Stomach (tissue), 9 donors: Measurements from ENCODE around the gene COL18A1. TPM values are rescaled to one million over a fixed set of nuclear protein-coding genes. Genes with fewer than 3 reads are reported as not detected.

Experiments used
- DNase-seq, 2 donors: peaks; one replicate each; pipeline versions ENCODE4 v3.0.0 to v3.0.0-alpha.2; 2013 to 2019
- H3K27ac ChIP-seq, 5 donors: fragments of 200-600 bp in 4 of 5; sonication (generic) in 4 of 5; one replicate each; pipeline ENCODE4 v1.5.1; 2013 to 2019; ENCODE audit warnings: mild to moderate bottlenecking in 1 of 5, moderate library complexity in 1 of 5
- H3K27me3 ChIP-seq, 3 donors: fragments of 200-600 bp; sonication (generic); one replicate each; pipeline ENCODE4 v1.5.1; 2017 to 2019; ENCODE audit warnings: mixed run types in 1 of 3
- H3K36me3 ChIP-seq, 4 donors: fragments of 200-600 bp; sonication (generic); 1 replicate in 3 of 4; 2 replicates in 1 of 4; pipeline ENCODE4 v1.5.1; 2016 to 2019
- H3K4me1 ChIP-seq, 4 donors: fragments of 200-600 bp; sonication (generic); one replicate each; pipeline ENCODE4 v1.5.1; 2016 to 2019
- H3K4me3 ChIP-seq, 4 donors: fragments of 200-600 bp; sonication (generic) in 3 of 4; one replicate each; pipeline ENCODE4 v1.5.1; 2016 to 2019; ENCODE audit warnings: mild to moderate bottlenecking in 1 of 4
- H3K9me3 ChIP-seq, 4 donors: fragments of 200-600 bp; sonication (generic); one replicate each; pipeline ENCODE4 v1.5.1; 2016 to 2019
- EP300 ChIP-seq: sonication (generic); formaldehyde crosslinking; IDR thresholded peaks from one replicate; pipeline ENCODE4 v1.6.1; 2017; ENCODE audit warnings: antibody characterized with exemption
- POLR2A ChIP-seq, 4 donors: fragments of 450-650 bp; IDR thresholded peaks; one replicate each; pipeline ENCODE4 v1.6.1; 2016; ENCODE audit warnings: antibody characterized with exemption in 4 of 4, control low read depth in 2 of 4, mild to moderate bottlenecking in 1 of 4, moderate library complexity in 1 of 4
- POLR2AphosphoS5 ChIP-seq, 3 donors: sonication (generic); formaldehyde crosslinking; IDR thresholded peaks; one replicate each; pipeline ENCODE4 v1.6.1; 2016; ENCODE audit warnings: antibody characterized with exemption in 3 of 3
- WGBS, 5 donors: extraction: QIAGEN DNeasy Blood & Tissue Kit in 3 of 5; methylation state at CpG; one replicate each; pipeline versions ENCODE4 v1.1.5 to v1.1.7; 2013 to 2018; 5-methylcytosine and 5-hydroxymethylcytosine counted together
- intact Hi-C: fragments of 100-400 bp; cut with DNase I; formaldehyde crosslinking; loops from one replicate; pipeline ENCODE4 v1.15.1; 2023; ENCODE audit warnings: low total_unique reads
- polyA plus RNA-seq, 3 donors: library from polyadenylated mRNA; stranded (reverse); fragments of 200-250 nt; gene quantifications; one replicate each; pipeline ENCODE4 v1.2.3, GENCODE V29; 2013
- total RNA-seq, 5 donors: library from RNA; depleted of rRNA; stranded (reverse); fragments of >200 nt; gene quantifications; one replicate each; pipeline versions ENCODE4 v1.1.0 to v1.2.3, GENCODE V29; 2014 to 2016
- TF ChIP-seq, protein P1 (sequence below), 7 experiments: fragments of 450-650 bp in 4 of 7; fragments of 200-600 bp in 3 of 7; sonication (generic) in 3 of 7; IDR thresholded peaks; one replicate each; pipeline ENCODE4 v1.5.1; 2016 to 2019; ENCODE audit warnings: antibody characterized with exemption in 7 of 7, control low read depth in 2 of 7, mild to moderate bottlenecking in 1 of 7
- donor health status: healthy with polysubstance abuse.
- donor health status: Bipolar disorder and iron deficiency.
- donor health status: healthy.

COL18A1 gene
- total and polyA plus RNA-seq, 8 donors: 19.8 to 212 (median 34.6) TPM

DNA sequence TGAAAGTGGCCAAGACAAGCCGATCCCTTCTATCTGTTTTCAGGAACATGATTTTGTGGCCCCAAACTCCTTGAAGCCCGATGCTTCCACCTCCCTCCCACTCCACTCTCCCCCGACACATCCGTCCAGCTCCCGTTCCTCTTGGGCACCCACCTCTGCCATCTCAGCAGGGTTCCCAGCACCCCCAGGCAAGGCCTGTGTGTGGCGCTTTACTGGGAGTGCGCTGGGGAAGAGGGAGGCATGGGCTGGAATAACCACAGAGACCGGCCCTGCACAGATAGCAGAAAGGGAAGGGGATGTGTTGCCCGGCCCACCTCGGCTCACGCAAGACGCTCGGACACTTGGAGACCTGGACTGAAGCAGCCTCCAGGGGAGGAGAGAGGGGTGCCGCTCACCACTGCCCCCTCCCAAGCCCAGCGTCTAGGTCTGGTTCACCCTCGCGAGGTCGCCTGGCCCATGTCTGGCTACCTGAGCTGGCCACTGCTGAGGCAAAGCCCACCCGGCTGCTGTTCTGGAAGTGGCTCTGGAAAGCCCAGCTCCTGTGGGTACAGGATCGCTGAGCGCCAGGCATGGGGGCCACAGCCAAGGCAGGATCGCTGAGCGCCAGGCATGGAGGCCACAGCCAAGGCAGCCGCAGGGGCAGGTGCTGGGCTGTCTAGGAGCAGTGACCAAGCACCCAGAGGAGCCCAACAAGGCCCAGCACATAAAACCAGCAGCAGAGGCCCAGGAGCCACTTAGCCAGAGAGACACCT, 23.8 kb upstream of the COL18A1 start:
- intact Hi-C loops: no loop called here
- Histone ChIP-seq H3K9me3 (peaks cover 0 to 6% (median 0%) of the 10 kb centered on the region in 4 donors), H3K27ac (no peak overlapping the region), H3K4me1 (peaks cover 0 to 1% (median under 1%) of the 10 kb centered on the region in 4 donors), H3K27me3 (peaks cover 0 to 61% (median 4%) of the 10 kb centered on the region in 3 donors), H3K4me3 (no peak overlapping the region), H3K36me3 (no peaks in the 10 kb centered on the region)
- TF ChIP-seq POLR2AphosphoS5 (IDR thresholded peaks at IDR 0.05) (no peak), POLR2A (IDR thresholded peaks at IDR 0.05) (no peak), EP300 (no peak)
- TF ChIP-seq, protein P1, sequence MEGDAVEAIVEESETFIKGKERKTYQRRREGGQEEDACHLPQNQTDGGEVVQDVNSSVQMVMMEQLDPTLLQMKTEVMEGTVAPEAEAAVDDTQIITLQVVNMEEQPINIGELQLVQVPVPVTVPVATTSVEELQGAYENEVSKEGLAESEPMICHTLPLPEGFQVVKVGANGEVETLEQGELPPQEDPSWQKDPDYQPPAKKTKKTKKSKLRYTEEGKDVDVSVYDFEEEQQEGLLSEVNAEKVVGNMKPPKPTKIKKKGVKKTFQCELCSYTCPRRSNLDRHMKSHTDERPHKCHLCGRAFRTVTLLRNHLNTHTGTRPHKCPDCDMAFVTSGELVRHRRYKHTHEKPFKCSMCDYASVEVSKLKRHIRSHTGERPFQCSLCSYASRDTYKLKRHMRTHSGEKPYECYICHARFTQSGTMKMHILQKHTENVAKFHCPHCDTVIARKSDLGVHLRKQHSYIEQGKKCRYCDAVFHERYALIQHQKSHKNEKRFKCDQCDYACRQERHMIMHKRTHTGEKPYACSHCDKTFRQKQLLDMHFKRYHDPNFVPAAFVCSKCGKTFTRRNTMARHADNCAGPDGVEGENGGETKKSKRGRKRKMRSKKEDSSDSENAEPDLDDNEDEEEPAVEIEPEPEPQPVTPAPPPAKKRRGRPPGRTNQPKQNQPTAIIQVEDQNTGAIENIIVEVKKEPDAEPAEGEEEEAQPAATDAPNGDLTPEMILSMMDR (IDR thresholded peaks at IDR 0.05): no peak
- no peak for DNase-seq
- WGBS, 5 donors: 88 to 93% (median 91%) methylated on average over 12 to 24 of the region's 24 CpGs

DNA sequence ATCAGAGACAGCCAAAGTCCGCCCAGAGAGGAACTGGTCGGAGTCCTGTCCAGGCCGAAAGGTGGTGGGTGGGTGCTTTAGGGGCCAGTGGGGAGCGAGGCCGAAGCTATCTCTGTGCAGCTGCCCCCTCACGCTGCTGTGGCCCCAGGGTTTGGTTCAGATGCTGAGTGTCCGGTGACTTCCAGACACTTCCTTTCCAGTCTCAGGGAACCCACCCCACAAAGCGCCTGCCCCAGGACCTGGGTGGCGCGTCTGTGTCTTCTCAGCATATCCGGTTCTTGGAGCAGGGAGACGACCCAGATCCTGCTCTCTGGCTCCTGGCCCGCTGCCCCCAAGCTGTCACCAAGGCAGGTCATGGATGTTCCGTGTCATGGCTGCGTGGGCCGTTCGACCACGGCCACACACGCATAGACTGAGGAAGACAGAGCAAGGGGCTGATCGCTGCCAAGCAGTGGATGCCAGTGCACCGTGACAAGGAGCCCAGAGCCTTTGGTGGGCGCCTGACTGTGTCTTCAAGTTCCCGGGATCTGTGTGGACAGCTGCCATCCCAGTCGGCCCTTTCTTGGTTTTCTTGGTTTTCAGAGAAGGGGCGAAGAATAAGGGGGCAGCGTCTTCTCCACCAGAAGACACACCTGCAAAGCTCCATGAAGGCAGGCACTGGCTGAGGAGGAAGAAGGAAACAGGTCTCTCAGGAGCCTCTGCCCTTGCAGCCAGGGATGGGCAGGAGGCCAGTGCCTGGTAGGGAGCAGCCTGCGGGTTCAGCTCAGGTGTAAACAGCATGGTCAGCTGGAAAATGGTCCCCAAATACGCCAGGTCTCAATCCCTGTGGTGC, 22.9 kb upstream of the COL18A1 start:
- H3K4me3 ChIP-seq: no peak overlapping the region
- H3K27ac ChIP-seq: no peak overlapping the region
- DNase-seq: no peak
- TF ChIP-seq POLR2A (IDR thresholded peaks at IDR 0.05) (no peak), POLR2AphosphoS5 (IDR thresholded peaks at IDR 0.05) (no peak), EP300 (no peak)
- TF ChIP-seq, protein P1 (IDR thresholded peaks at IDR 0.05): no peak
- 84 to 90% (median 88%) methylated on average over 26 to 28 of the region's 28 CpGs for WGBS, 5 donors
- H3K4me1 ChIP-seq: peaks cover 0 to 10% (median 5%) of the 10 kb centered on the region in 4 donors
- peaks cover 0 to 6% (median 0%) of the 10 kb centered on the region in 4 donors for H3K9me3 ChIP-seq
- H3K27me3 ChIP-seq: peaks cover 0 to 69% (median 4%) of the 10 kb centered on the region in 3 donors
- H3K36me3 ChIP-seq: no peaks in the 10 kb centered on the region
- intact Hi-C loops: no loop called here

DNA sequence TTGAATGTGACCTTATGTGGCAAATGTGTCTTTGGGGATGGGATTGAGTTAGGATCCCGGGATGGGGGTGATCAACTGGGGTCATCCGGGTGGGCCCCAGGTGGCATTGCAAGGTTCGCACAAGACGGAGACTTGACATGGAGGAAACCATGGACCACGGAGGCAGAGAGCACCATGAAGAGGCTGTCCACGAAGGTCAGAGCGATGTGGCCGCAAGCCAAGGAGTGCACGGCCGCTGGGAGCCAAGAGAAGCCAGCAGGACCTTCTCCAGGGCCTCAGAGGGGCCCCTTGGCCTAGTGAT, 22.3 kb upstream of the COL18A1 start:
- Histone ChIP-seq H3K9me3 (peaks cover 0 to under 1% (median 0%) of the 10 kb centered on the region in 4 donors), H3K4me1 (peaks cover 0 to 14% (median 5%) of the 10 kb centered on the region in 4 donors), H3K36me3 (no peaks in the 10 kb centered on the region), H3K27me3 (peaks cover 0 to 69% (median 4%) of the 10 kb centered on the region in 3 donors), H3K27ac (no peak overlapping the region), H3K4me3 (no peak overlapping the region)
- DNase-seq: no peak
- TF ChIP-seq POLR2A (IDR thresholded peaks at IDR 0.05) (no peak), EP300 (no peak), POLR2AphosphoS5 (IDR thresholded peaks at IDR 0.05) (no peak)
- TF ChIP-seq, protein P1 (IDR thresholded peaks at IDR 0.05): no peak
- intact Hi-C loops: no loop called here
- 88 to 95% (median 92%) methylated on average over 2 to 10 of the region's 10 CpGs for WGBS, 5 donors

DNA sequence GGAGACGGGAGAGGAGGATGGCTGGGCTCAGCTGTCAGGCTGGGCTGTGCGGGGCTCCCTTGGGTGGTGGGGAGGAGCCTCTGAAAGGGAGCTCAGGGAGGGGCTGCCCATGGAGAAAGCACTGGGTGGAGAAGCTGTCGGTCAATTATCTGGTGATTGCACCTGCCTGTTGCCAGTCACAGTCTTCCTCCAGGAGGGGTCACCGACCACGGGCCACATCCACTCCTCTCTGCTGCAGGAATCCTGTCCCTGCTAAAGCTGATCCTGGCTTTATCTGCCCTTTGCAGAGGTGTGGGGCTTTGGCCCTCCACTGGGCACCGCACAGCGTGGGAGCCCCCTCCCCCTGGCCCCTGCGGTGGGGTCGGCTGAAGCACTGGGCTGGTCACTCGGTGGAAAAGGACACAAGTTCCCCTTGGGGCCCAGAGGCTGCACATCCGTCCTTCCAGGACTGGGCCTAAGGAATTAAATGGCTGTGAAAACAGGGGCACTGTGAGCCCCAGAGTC, 21.8 kb upstream of the COL18A1 start:
- peaks cover 0 to 71% (median 4%) of the 10 kb centered on the region in 3 donors for H3K27me3 ChIP-seq
- H3K4me1 ChIP-seq: peaks cover 0 to 14% (median 5%) of the 10 kb centered on the region in 4 donors
- 73 to 82% (median 76%) methylated on average over 8 to 11 of the region's 11 CpGs for WGBS, 5 donors
- no peak for DNase-seq
- H3K27ac ChIP-seq: no peak overlapping the region
- no peak for TF ChIP-seq EP300
- intact Hi-C loops: no loop called here
- H3K36me3 ChIP-seq: no peaks in the 10 kb centered on the region
- no peaks in the 10 kb centered on the region for H3K9me3 ChIP-seq
- no peak overlapping the region for H3K4me3 ChIP-seq
